ENCODE data around the gene NUDT1.

Gene NUDT1

GRCh38 chr7:2272031-2272430 lies 30.0 kb downstream of the NUDT1 start:
- no peak for DNase-seq

GRCh38 chr7:2273866-2274265 lies 31.8 kb downstream of the NUDT1 start:
- no peak for DNase-seq

- DNase-seq, result no peak
Measured at GRCh38 chr7:2274666-2275065, 32.6 kb downstream of the NUDT1 start.

DNA sequence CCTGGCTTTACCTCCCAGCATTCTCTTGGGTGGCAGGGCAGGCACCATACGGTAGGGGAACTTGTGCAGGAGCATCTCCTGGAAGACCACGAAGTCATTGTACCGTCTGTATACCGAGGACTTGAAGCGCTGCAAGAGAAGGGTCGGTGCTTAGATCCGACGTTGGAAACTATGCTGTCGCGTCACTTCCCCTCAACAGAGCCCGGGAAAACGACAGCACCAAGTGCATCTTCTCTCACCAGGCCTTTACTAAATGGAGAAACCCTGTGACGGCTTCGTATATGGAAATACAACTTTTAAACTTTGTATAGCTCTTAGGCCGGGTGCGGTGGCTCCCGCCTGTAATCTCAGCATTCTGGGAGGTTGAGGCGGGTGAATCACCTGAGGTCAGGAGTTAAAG lies 33.1 kb downstream of the NUDT1 start:
- no peak for DNase-seq

- no peak for DNase-seq
Measured at GRCh38 chr7:2276107-2276506, 34.1 kb downstream of the NUDT1 start.

DNA sequence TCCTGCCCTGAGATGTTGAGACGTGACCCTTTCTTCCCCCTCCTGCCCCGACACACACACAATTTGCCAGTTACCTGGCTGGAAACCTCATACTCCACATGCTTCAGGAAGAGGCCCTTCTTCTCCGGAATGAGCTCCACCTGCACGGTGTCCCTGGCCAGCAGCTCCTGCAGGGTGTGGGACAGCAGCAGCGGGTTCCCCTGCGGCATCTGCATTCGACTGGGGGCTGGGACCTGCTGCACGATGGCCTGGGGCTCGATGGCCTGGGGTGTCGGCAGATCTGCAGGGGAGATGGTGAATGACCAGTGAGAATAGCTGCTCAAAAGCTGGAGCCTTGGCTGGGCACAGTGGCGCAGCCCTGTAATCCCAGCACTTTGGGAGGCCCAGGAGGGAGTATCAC lies 36.0 kb downstream of the NUDT1 start:
- DNase-seq, result no peak

DNA sequence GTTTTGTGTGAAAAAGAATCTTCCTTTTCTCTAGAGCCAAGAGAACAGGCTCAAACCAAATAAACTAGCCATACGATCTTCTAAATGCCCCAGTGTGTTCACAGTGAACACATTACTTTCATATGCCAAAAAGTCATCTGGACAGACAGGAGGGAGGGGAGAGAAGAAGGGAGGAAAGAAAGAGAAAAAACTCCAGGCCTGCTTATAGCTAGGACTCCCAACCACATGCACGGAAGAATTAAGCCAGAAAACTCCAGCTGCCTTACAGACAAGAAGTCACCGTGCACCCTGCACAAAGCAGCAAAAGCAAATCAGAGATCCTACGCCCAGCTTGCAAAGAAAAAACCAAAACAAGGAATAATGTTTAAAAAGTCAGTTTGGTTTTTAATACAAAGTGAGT lies 37.9 kb downstream of the NUDT1 start:
- DNase-seq, result no peak

DNA sequence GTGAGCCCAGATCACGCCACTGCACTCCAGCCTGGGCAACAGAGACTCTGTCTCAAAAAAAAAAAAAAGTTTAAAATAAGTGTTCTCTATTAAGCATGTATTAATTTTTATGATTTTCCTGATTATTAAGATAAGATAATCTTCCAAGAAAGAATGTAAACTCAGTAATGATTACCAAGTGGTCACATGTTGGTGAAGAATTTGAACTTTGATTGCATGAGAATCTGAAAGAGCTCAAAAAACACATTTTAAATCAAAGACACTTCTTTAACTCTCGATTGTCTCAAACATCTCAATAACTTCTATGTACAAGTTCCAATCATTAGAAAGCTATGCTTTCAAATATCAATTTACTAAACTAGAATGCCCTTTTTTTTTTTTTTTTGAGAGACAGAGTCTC lies 38.4 kb downstream of the NUDT1 start:
- no peak for DNase-seq

DNA sequence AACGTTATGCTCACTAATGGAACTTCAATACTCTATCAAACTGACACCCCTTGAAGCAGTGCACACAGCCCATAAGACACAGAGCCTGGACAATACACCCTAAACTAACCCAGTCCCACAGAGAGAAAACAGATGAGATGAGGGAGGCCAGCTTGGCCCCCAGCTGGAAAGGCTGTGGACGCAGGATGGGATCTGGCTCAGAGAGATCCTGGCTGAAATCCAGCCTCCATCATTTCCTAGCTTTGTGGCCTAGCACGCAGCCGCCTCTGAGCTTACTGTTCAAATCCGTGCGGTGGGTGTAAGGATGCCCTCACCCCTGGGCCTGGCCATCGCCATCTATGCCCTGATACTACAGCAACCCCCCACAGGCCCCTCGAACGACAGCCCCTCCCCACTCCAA lies 39.5 kb downstream of the NUDT1 start:
- no peak for DNase-seq

GRCh38 chr7:2282185-2282751 lies 40.2 kb downstream of the NUDT1 start:
- DNase-seq, result no peak

DNA sequence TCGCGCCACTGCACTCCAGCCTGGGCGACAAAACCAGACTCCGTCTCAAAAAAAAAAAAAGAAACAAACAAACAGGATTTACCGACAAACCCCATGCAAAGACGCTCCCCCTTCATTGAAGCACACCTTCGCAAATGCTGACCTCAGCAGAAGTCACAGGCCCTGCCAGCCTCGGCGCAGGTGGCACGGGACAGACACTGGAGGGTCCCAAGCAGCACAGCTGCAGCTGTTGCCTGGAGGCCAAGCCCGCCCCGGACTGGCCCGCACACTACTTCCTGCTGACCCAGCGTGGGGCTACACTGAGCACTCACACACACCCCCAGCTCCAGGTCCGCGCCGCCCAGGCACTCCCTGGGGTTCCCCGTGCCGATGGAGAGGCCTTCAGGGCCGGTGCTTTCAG lies 41.0 kb downstream of the NUDT1 start:
- no peak for DNase-seq

- DNase-seq, result no peak
Measured at GRCh38 chr7:2287745-2288144, 45.7 kb downstream of the NUDT1 start.

GRCh38 chr7:2288503-2288902 lies 46.5 kb downstream of the NUDT1 start:
- no peak for DNase-seq

- DNase-seq, result no peak
Measured at GRCh38 chr7:2289111-2289586, 47.1 kb downstream of the NUDT1 start.

DNA sequence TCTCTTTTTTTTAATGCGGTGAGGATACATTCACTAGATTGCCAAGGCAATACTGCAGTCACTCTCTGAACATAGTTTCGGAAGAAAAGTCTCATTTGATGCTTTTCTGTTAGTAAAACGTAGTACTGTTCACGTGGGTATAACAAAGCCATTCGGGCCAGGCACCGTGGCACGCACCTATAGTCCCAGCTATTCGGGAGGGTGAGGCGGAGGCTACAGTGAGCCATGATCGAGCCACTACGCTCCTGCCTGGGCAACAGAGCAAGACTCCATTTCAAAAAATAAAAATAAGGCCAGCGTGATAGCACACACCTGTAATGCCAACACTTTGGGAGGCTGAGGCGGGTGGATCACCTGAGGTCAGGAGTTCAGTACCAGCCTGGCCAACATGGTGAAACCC lies 47.6 kb downstream of the NUDT1 start:
- DNase-seq, result no peak

- DNase-seq, result no peak
Measured at GRCh38 chr7:2290877-2291276, 48.9 kb downstream of the NUDT1 start.

DNA sequence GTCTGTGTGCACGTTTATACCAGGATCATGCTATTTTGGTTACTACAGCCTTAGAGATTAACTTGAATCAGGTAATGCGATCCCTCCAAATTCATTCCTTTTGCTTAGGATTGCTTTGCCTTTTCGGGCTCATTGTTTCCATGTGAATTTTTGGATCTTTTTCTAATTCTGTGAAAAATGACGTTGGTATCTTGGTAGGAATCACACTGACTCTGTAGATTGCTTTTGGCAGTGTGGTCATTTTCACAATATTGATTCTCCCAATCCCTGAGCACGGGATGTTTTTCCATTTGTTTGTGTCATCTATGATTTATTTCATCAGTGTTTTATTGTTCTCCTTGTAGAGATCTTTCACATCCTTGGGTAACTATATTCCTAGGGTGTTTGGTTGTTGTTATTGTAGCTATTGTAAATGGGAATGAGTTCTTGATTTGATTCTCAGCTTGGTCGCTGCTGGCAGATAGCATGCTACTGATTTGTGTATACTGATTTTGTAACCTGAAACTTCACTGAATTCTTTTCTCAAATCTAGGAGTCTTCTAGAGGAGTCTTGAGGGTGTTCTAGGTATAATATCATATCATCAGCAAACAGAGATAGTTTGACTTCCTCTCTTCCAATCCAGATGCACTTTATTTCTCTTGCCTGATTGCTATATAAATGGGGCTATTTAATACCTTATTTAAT lies 54.1 kb downstream of the NUDT1 start:
- no peak for DNase-seq

DNA sequence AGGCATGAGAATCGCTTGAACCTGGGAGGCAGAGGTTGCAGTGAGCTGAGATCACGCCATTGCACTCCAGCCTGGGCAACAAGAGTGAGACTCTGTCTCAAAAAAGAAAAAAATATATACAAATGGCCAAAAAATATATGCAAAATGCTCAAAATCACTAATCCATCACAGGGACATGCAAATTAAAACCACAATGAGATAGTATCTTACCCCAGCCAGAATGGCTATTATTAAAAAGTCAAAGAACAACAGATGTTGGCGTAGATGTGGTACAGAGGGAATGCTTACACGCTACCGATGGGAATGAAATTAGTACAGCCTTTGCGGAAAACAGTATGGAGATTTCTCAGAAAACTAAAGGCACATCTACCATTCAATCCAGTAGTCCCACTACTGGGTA lies 54.8 kb downstream of the NUDT1 start:
- DNase-seq, result no peak

DNA sequence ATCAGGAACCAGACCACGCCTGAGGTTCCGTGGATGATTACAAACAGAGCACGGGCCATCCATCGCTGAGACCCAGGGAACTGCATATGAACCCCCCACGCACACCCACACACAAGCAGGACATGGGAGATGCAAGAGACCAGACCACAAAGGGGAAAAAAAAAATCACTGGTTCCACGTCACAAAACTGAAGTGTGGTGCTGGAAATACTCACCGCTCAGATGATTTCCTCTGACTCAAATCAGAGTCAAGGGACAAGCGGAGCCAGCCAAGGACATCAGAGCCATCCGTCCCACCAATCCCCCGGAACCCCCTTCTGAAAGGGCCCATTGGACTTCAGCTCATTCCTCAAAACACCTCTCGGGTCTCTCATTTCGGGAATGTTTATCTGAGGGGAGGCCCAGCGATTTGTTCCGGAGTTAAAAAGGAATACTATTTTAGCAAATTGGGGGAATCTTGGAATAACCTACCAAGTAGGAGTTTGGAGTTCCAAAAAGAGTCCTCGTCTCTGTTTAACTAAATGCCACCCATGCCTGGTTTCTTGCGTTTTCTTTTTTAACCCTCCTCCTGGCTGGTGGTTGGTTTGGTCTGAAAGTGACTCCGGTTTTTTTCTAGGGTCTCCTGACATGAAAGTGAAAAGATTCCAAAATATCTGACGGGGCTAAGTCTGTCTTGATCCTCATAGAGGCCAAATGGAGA lies 57.3 kb downstream of the NUDT1 start:
- DNase-seq, result no peak

GRCh38 chr7:2299870-2300512 lies 58.0 kb downstream of the NUDT1 start:
- no peak for DNase-seq
